Stimulated activated CD8-positive, alpha-beta memory T cell treated with anti-CD3 and anti-CD28 coated beads, Interleukin-2, amount 100 ng/mL, for 1 hour (primary cell): ENCODE results near the gene NSDHL.
"Not testable (repeated sequence)": the region's sequence is repeated elsewhere in the genome, so short reads cannot be mapped to it uniquely, and the experiment has no call there.

ENCODE experiments used
- DNase-seq, 2 donors: peaks; one replicate each; pipeline ENCODE4 v3.0.0-alpha.2; 2020; ENCODE audit warnings: low read depth in 2 of 2

The NSDHL gene

DNA sequence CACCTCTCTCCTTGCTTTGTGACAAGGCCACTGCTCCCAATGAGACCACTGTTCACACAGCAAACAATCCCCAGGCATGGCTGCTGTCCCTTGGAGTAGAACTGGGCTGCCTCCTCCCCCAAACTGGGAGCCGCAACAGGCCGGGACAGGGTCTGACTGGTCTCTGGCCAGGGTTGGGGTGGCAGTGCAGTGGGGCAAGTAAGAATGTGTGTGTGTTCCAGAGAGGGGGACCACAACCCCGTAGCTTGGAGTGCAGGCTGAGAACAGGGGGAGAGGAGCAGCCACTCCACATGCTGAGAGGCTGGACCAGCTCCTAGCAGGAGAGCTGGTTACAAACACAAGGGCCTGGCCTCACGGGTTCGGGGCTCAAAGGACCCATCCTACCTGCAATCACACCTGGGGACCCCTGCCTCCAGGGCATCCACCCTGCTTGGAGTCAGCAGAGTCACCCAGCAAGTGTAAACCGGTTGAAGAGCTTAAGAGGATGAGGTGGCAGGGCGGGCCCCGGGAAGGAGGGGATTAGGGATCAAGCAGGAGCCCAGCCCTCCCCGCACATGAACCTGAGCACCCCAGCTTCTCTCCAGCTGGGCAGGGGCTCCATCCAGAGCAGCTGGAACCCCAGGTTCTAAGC, 63.2 kb downstream of the NSDHL start:
- DNase-seq, result no peak

DNA sequence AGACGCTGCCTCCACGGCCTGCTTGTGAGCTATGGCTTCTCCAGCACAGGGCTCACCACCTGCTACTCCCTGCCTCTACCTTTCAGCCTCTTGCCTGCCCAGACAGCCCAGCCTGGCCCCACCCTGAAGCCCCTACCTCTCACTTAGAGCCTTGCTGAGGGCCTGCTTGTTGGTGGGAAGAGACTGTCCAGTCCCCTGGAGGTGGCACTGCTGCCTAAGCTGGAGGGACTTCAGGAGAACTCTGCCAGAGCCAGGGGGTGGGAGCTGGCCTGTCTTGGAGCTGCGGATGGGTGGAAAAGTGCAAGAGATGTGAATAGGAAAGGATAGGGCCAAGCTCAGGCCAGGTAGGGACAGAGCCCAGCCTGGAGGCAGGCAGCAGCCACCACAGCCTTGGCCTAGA, 64.3 kb downstream of the NSDHL start:
- no peak for DNase-seq

GRCh38 chrX:152895724-152896420, 65.0 kb downstream of the NSDHL start:
- DNase-seq, result no peak

DNA sequence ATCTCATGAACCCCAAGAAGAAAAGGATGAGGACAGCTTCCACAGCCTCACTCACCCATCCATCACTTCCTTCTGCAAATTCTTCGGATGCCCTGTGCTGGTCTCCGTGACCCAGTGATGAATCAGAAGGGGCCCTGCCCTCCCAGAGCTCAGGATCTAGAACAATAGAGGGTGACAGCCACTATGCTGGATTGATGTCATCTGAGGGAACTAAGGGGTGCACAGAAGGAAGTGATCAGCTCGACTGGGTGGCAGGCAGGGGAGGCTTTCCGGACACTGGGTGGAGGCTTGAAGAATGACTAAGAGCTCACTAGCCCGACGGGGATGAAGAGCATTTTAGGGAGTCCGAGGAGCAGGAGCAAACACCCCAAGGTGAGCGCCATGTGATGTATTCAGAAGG, 65.6 kb downstream of the NSDHL start:
- no peak for DNase-seq

- DNase-seq, result no peak
These were observed 66.6 kb downstream of the NSDHL start, which contains the start of gene ZNF185 for GRCh38 chrX:152897222-152898131. Gene ZNF185, plus strand, starts transcription at chrX:152898067. Its CDS starts 16,423 bp downstream, at chrX:152914490.

GRCh38 chrX:152898442-152898841, 67.6 kb downstream of the NSDHL start:
- no peak for DNase-seq

- no peak for DNase-seq
These were observed 68.4 kb downstream of the NSDHL start for GRCh38 chrX:152899111-152899873.

DNA sequence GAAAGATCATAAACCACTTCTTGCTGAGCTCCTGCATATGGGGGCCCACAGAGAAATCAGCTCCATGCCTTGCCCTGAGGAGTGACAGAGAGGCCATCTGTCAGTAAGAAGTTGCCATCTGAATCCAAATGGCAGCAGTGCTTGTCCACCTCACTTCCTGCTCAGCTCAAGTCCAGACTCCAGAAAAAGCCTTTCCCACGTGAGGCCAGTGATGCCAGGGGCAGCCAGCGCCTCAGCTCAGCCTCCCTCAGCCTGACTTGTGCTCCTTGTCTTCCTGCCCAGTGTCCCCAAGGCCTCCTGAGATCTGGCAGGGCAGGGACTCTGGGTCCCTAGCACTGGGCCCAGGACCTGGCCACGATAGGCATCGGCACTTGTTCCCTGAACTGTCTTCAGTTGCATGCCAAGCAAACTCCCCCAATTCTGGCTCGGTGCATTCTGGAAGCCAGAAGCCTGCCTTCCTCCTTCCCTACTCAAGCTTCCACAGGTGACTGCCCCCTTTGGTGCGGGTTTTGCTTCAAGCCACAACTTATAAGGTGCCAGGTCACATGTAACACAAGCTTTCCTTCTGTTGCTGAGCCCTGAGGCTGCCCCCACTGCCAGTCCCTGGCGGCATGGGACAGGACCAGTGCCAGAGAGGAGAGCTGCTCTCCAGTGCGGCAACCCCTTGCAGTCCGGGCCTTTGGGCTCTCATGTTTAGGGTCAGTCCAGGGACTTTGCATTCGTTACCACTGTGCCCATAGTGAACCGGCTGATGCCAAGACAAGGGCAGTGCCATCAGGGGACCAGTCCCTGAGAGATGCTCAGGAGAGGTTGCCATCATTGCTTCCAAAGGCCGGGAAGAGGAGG, 69.2 kb downstream of the NSDHL start:
- no peak for DNase-seq

DNA sequence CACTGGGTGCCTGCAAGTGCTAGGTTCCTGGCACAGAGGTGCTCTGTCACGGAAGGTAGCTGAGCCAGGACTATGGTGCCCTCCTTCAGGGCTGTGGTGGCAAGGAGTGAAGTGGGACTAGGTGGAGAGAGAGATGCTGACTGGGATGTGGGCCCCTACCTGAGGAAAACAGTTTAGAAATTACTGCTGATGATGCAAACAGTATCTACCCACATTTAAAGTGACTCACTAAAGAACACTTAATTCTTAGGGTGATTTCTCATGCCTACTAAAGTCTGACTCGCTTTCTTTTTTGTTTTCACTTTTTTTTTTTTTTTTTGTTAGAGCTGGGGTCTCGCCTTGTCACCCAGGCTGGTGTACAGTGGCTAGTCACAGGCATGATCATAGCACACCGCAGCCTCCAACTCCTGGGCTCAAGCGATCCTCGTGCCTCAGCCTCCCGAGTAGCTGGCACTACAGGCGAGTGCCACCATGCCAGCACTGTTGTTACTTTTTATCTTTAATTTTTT, 70.1 kb downstream of the NSDHL start:
- DNase-seq, result no peak

DNA sequence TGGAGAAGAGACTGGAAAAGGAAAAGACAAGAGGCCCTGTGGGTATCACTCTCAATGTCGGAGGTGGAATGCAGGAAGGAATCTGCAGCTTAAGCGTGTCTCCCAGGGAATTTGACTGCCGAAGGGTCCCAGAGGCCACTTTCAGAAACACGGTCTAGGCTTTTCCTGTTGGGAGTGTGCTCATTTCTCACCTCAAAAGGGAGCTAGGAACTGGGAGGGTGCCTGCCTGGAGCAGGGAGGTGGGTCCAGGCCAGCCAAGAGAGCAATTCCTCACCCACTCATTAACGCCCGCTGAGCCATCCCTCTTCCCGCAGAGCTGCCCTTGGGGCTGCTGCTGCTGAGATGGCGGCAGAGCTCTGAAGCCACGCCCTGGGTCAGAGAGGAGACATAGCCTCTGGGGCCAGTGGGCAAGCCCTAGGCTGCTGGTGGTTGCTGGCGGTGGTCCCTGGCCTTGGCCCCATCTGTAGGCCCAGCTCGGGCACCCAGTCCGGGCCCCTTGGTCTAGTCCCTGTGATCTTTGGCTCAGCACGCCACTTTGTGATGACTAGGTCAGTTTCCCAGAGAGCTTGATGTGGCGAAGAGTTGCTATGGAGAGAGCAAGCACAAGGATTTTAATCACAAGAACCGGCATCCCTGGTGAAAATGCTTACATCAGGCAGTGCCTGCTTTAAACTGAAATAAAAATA, 71.1 kb downstream of the NSDHL start:
- no peak for DNase-seq

DNA sequence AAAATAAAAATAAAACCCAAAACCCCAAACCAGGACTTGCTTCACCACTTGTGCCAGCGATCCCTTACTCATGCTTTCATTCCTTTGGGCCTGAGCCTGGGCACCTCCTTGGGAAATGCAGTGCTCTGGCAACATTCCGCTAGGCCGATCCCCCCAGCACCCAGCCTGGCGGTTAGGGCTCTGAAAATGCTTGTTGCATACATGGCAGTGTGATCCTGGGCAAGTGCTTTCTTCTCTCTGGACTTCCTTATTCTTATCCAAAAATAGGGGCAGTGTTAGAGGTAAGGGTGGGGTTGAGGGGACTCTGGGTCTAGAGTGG, 71.6 kb downstream of the NSDHL start:
- DNase-seq, result no peak

DNA sequence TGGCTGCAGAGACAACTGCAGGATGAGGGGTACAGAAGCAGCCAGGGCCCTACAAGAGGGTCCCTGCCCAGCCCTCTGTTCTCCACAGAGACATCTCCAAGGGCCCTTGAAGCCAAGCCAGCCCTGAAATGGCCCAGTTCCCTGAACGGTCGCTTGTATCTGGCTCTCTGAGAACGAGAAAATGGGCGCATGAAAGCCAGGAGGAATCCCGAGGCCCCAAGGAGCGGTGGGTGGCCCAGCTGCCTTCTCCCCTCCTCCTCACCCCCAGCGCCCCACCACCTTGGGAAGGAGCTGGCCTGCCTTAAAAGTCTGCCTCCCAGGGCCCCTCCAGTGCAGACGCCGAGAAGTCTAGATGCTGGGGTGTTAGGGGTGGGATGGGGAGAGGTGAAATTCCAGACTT, 72.7 kb downstream of the NSDHL start:
- DNase-seq, result no peak

GRCh38 chrX:152904151-152905080, 73.6 kb downstream of the NSDHL start:
- DNase-seq, result peak in 1 of 2 donors; percentile 0

- DNase-seq, result no peak
These were observed 74.2 kb downstream of the NSDHL start for GRCh38 chrX:152905081-152905420.

- DNase-seq, result no peak
These were observed 76.3 kb downstream of the NSDHL start for GRCh38 chrX:152907084-152907651.

DNA sequence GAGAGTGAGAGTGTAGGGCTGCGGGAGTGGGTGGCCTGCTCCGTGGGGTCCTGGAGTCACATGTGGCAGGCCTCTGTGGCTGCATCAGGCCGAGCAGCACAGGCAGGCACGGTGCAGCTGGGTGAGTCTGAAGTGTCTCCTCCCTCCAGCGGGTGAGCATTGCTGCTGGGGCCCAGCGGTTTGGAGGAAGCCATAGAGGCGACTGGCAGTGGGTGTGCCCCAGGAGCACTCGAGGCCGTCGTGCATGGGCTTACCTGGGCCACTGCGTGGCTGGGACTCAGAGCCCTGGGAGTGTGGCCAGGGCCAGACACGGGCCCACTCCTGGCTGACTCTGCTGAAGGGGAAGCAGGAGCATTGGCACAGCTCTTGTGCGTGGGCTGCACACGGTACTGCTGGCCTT, 77.6 kb downstream of the NSDHL start:
- DNase-seq, result no peak

DNA sequence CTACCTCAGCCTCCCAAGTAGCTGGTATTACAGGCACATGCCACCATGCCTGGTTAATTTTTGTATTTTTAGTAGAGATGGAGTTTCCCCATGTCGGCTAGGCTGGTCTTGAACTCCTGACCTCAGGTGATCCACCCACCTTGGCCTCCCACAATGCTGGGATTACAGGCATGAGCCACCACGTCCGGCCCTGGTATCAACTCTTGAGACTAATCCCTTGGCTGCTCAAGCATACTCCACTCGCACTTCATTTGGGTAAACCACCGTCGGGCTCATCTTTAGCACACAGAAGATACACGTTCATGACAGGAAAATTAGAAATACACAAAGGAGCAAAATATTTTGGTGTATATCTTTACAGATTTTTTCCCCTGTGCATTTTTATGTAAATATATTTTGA, 79.2 kb downstream of the NSDHL start:
- not testable (repeated sequence) for DNase-seq

DNA sequence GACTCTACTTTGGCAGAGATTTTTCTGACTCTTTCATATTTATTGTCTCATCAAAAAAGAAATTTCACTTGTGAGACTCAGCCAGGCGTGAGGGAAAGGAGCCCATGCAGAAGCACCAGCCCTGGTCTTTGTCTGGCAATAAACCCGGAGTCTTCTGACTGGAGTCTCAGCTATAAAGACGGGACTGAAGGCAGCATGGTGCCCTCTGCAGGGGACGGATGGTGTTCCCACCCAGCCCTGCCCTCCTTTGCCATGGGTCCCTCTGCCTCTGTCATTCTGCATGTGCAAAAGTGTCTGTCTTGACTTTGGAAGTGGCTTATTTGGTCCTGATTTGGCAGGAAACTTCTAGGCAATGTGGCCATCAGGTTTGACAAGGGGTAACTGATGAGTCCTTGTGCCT, 81.2 kb downstream of the NSDHL start:
- no peak for DNase-seq

GRCh38 chrX:152912641-152913040, 81.8 kb downstream of the NSDHL start:
- no peak for DNase-seq
